Ectodermal cell (in vitro differentiated cells): Measurements from ENCODE around the gene NMT1.

Experiments
- H3K27ac ChIP-seq: 2 replicates; pipeline ENCODE4 v1.7.0; 2013; ENCODE audit warnings: mild to moderate bottlenecking, low read depth, low read length; ENCODE audit not compliant: insufficient read depth, poor library complexity, severe bottlenecking
- H3K27me3 ChIP-seq: 2 replicates; pipeline ENCODE4 v1.7.0; 2013; ENCODE audit warnings: mild to moderate bottlenecking, low read length; ENCODE audit not compliant: insufficient read depth, control insufficient read depth, poor library complexity, severe bottlenecking
- H3K36me3 ChIP-seq: one replicate; pipeline ENCODE4 v1.7.0; 2013; ENCODE audit warnings: low read length; ENCODE audit not compliant: control insufficient read depth, insufficient read depth
- H3K4me1 ChIP-seq: one replicate; pipeline ENCODE4 v1.7.0; 2013; ENCODE audit warnings: low read length; ENCODE audit not compliant: control insufficient read depth, insufficient read depth
- H3K4me3 ChIP-seq: 2 replicates; pipeline ENCODE4 v1.7.0; 2013; ENCODE audit warnings: low read depth, low read length, control low read depth; ENCODE audit not compliant: insufficient read depth
- H3K9me3 ChIP-seq: 2 replicates; pipeline ENCODE4 v1.7.0; 2013; ENCODE audit warnings: mild to moderate bottlenecking, low read length, moderate library complexity; ENCODE audit not compliant: control insufficient read depth
- WGBS, 2 experiments: methylation state at CpG; one replicate each; pipeline ENCODE4 v1.1.7; 2013; ENCODE audit warnings: missing lambda C conversion rate in 2 of 2; 5-methylcytosine and 5-hydroxymethylcytosine counted together

The NMT1 gene

DNA sequence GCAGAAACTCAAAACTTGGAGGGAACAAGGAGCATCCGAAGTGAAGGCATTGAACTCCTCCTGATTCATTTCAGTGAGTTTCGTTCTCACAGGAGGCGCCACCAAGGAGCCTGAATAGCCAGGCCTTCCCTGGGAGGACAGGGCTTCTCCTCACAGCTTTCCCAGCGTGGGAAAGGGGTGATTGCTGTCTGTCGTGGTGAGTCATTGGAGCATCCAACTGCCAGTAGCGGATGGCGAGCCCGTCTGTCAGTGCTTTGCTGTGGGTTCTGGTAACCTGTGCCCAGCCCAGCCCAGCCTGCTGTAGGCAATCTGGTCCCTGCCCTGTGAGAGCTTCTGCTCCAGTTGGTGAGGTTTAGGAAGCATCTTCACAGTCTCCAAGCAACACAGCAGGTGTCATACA is 42.9 kb downstream of the NMT1 start:
- no peak overlapping the region for H3K4me3 ChIP-seq
- H3K27me3 ChIP-seq: no peaks in the 10 kb centered on the region
- no peaks in the 10 kb centered on the region for H3K4me1 ChIP-seq
- WGBS, 2 experiments: 96% methylated on average over 8 of the region's 8 CpGs
- H3K9me3 ChIP-seq: no peaks in the 10 kb centered on the region
- H3K27ac ChIP-seq: no peak overlapping the region
- peaks cover 56% of the 10 kb centered on the region for H3K36me3 ChIP-seq

DNA sequence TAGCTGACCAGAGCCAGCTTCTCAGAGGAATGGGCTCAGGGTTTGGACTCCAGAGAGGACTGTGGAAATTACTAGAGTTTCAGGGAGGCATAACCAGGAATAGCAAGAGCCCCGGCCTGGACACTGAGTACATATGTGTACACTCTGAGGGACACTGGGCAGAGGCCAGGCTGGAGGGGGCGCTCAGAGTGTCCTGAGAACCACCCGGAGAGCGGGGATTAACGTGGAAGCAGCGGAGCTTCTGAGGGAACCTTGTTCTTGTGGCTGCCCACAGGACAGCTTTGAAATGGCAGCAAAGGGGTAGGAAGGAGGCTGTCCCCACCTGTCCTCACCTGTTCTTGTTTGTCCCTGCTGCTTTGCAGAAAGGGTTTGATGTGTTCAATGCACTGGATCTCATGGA is 43.4 kb downstream of the NMT1 start:
- 94 to 96% methylated on average over 6 of the region's 6 CpGs for WGBS, 2 experiments
- no peak overlapping the region for H3K27ac ChIP-seq
- no peak overlapping the region for H3K4me3 ChIP-seq
- peaks cover 53% of the 10 kb centered on the region for H3K36me3 ChIP-seq
- H3K9me3 ChIP-seq: no peaks in the 10 kb centered on the region
- H3K27me3 ChIP-seq: no peaks in the 10 kb centered on the region
- H3K4me1 ChIP-seq: no peaks in the 10 kb centered on the region

DNA sequence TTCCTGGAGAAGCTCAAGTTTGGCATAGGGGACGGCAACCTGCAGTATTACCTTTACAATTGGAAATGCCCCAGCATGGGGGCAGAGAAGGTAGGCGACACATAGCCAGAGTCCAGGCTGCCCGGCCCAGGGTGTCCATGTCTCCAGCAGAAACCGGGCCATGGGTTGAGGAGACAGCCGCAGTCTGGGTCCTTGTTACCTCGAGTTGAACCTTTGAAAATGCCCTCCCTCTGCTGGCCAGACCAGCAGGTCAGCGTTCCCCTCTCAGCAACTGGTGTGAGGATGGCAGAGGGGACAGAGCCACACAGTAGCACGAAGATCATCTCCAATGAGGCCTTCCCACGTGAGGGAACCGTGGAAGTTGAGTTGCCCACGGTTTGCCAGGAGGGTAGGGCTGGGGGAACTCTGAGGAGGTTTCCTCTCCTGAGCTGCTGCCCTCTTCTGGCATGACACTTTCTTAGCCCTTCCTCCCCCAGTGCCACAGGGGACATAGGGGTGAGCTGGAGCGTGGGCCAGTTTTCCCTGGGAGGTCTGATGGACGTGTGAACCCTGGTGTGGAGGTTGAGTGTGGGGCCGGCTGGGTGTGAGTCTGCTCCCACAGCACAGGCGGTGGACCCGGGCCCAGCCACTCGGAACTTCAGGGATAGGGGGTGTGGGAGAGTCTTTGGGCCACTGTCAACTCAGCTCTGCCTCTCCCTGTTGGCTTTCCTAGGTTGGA is 43.9 kb downstream of the NMT1 start:
- H3K9me3 ChIP-seq: no peaks in the 10 kb centered on the region
- no peaks in the 10 kb centered on the region for H3K27me3 ChIP-seq
- H3K4me3 ChIP-seq: no peak overlapping the region
- 93 to 95% methylated on average over 17 of the region's 17 CpGs for WGBS, 2 experiments
- H3K4me1 ChIP-seq: no peaks in the 10 kb centered on the region
- H3K27ac ChIP-seq: no peak overlapping the region
- H3K36me3 ChIP-seq: peaks cover 51% of the 10 kb centered on the region

- no peaks in the 10 kb centered on the region for H3K27me3 ChIP-seq
- 95 to 98% methylated on average over 5 of the region's 5 CpGs for WGBS, 2 experiments
- no peaks in the 10 kb centered on the region for H3K4me1 ChIP-seq
- peaks cover 51% of the 10 kb centered on the region for H3K36me3 ChIP-seq
- H3K4me3 ChIP-seq: no peak overlapping the region
- no peaks in the 10 kb centered on the region for H3K9me3 ChIP-seq
- H3K27ac ChIP-seq: no peak overlapping the region
Observed at GRCh38 chr17:45106096-45106495, 45.0 kb downstream of the NMT1 start.

- H3K27me3 ChIP-seq: no peaks in the 10 kb centered on the region
- 95% methylated on average over 5 of the region's 5 CpGs for whole genome bisulfite sequencing, 2 experiments
- no peaks in the 10 kb centered on the region for H3K9me3 ChIP-seq
- H3K36me3 ChIP-seq: peaks cover 49% of the 10 kb centered on the region
- H3K4me1 ChIP-seq: no peaks in the 10 kb centered on the region
- H3K27ac ChIP-seq: no peak overlapping the region
- no peak overlapping the region for H3K4me3 ChIP-seq
Observed at GRCh38 chr17:45106582-45106981, 45.5 kb downstream of the NMT1 start.

GRCh38 chr17:45107293-45108010 is 46.3 kb downstream of the NMT1 start:
- Histone ChIP-seq H3K36me3 (peaks cover 42% of the 10 kb centered on the region), H3K4me1 (no peaks in the 10 kb centered on the region), H3K4me3 (no peak overlapping the region), H3K9me3 (no peaks in the 10 kb centered on the region), H3K27me3 (no peaks in the 10 kb centered on the region), H3K27ac (no peak overlapping the region)
- 94 to 95% methylated on average over 13 of the region's 13 CpGs for WGBS, 2 experiments

DNA sequence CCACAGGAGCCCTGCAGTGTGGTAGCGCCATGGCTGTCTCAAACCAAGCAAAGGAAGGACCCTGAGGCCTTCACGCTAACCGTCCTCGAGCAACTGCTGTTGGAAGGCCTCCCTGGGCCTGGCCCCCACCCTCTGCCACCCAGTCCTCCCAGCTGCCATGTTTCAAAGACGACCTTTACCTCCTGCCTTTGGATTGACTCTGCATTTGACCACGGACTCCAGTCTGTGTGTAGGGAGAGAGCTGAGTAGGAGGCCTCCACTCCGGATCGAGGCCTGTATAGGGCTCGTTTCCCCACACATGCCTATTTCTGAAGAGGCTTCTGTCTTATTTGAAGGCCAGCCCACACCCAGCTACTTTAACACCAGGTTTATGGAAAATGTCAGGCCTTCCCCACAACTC is 46.9 kb downstream of the NMT1 start:
- Histone ChIP-seq H3K4me1 (no peaks in the 10 kb centered on the region), H3K9me3 (no peaks in the 10 kb centered on the region), H3K27me3 (no peaks in the 10 kb centered on the region), H3K27ac (no peak overlapping the region), H3K36me3 (peaks cover 38% of the 10 kb centered on the region), H3K4me3 (no peak overlapping the region)
- WGBS, 2 experiments: 94 to 95% methylated on average over 9 of the region's 9 CpGs

- Histone ChIP-seq H3K36me3 (peaks cover 32% of the 10 kb centered on the region), H3K4me3 (no peak overlapping the region), H3K9me3 (no peaks in the 10 kb centered on the region), H3K27ac (no peak overlapping the region), H3K27me3 (no peaks in the 10 kb centered on the region), H3K4me1 (no peaks in the 10 kb centered on the region)
- WGBS, 2 experiments: 90 to 91% methylated on average over 12 of the region's 12 CpGs
Observed at GRCh38 chr17:45108595-45109521, 47.7 kb downstream of the NMT1 start.

GRCh38 chr17:45110676-45111611 is 49.8 kb downstream of the NMT1 start:
- H3K4me3 ChIP-seq: no peak overlapping the region
- no peaks in the 10 kb centered on the region for H3K4me1 ChIP-seq
- H3K27ac ChIP-seq: no peak overlapping the region
- WGBS, 2 experiments: 91 to 93% methylated on average over 16 of the region's 16 CpGs
- no peaks in the 10 kb centered on the region for H3K9me3 ChIP-seq
- H3K27me3 ChIP-seq: no peaks in the 10 kb centered on the region
- H3K36me3 ChIP-seq: peaks cover 14% of the 10 kb centered on the region
